Measurements from ENCODE around the gene ANKFN1.

The ANKFN1 gene

GRCh38 chr17:56305007-56305406 lies 151.7 kb downstream of the ANKFN1 start:
- no peak for TF ChIP-seq CTCF (IDR thresholded peaks at IDR 0.05; ENCODE audit: low read depth, low read length)
- DNase-seq (ENCODE audit: extremely low read depth, low read depth), result no peak

DNA sequence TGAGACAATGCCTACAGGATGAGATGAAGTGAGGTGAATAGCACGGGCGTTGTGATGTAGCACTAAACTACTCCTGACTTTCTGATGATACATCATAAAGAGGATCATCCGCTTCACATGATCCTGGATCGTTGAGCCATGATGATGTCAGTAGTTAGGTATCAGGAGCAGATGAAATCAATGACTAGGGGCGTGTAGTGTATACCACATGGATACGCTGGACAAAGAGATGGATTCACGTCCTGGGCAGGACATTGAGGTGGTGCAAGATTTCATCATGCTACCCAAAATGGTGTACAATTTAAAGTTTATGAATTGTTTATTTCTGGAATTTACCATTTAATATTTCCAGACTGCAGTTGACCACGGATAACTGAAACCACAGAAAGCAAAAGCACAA lies 156.6 kb downstream of the ANKFN1 start:
- DNase-seq (ENCODE audit: extremely low read depth, low read depth), result no peak
- TF ChIP-seq CTCF (IDR thresholded peaks at IDR 0.05; ENCODE audit: low read depth, low read length), result no peak

DNA sequence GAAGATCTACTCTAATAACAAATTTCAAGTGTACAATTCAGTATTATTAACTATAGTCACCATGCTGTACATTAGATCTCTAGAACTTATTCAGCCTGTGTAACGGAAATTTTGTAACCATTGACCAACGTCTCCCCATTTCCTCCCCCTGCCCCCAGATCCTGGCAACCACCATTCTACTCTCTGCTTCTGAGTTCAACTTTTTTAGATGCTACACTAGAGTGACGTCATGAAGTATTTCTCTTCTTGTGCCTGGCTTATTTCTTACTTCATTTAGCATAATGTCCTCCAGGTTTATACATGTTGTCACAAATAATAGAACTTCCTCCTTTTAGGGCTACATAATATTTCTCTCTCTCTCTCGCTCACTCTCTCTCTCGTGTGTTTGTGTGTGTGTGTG lies 157.5 kb downstream of the ANKFN1 start:
- no peak for TF ChIP-seq CTCF (IDR thresholded peaks at IDR 0.05; ENCODE audit: low read depth, low read length)
- DNase-seq (ENCODE audit: extremely low read depth, low read depth), result no peak

DNA sequence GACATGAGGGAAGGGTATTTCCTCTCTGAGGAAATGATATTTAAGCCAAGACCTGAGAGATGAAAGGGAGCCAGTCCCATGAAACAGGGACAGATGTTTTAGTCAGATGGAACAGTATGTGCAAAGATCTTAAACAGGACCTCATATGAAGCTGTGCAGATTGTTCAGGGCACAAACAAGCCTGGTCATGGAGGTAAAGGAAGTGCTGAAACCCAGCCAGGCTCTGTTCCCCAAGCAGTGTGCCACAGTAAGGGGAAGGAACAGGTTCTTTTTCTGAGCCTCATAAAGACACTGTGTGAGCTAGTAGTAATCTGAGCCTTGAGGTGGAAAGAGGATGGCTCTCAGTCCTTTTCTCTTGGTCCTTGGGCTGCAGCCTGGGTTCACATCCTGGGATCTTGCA lies 159.9 kb downstream of the ANKFN1 start:
- TF ChIP-seq CTCF (IDR thresholded peaks at IDR 0.05; ENCODE audit: low read depth, low read length), result no peak
- no peak for DNase-seq (ENCODE audit: extremely low read depth, low read depth)

DNA sequence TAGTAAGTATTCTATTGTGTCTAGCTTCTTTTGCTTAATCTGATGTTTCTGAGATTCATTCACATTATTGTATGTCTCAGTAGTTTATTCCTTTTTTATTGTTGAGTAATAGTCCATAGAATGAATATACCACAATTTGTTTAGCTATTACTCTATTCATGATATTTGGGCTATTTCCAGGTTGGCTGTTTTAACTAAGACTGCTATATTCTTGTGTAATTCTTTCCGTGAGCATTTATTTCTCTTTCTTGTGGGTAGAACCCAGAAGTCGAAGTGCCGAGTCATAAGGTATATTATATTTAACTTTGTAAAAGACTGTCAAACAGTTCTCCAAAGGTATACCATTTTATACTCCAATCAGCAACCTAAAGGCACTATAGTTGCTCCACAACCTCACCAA lies 160.8 kb downstream of the ANKFN1 start:
- TF ChIP-seq CTCF (IDR thresholded peaks at IDR 0.05; ENCODE audit: low read depth, low read length), result no peak
- DNase-seq (ENCODE audit: extremely low read depth, low read depth), result no peak

DNA sequence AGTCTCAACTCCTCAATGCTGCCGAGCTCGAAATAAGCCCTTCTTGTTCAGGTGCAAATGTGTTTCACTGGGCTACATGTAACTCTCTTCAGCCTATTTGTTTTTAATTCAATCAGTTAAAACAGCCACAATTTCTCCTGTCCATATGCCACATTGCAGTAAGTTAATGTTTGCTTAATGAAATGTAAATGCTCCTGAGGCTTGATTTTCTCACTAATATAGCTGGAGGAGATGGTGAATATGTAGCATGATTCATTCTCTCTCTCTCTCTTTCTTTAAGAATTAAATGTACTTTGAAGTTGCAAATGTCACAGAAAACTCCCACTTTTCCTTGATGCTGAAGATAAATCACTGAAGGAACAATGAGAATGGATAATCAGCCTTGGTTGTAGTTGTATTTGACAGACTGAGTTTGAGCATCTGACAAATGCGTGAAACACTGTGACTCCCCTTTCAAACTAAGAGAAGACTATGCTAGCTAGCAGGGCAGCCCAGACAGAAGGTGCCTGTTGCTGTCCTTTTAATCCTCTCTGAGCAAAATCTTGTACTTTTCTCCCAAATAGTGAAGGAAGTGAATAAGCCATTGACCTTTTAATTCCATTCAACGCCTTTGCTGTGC lies 161.8 kb downstream of the ANKFN1 start:
- TF ChIP-seq CTCF (IDR thresholded peaks at IDR 0.05; ENCODE audit: low read depth, low read length), result no peak
- no peak for DNase-seq (ENCODE audit: extremely low read depth, low read depth)

DNA sequence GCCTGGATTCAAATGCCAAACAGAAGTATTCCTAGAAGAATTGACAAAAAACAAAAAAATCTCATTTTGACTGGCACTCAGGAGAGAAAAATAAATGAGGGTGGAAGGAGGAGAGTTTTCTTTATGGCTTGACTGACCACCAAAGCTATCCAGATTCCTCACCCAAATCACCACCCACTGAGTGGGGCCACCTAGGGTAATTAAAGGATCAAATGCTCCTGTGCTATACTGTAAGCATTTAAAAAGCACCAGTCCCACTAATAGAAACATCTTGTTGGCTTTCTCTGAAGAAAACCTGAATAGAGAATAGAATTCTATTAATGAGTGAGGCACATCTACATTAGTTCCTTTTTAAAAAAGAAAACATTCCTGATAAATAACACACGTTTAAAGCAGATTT lies 163.3 kb downstream of the ANKFN1 start:
- no peak for TF ChIP-seq CTCF (IDR thresholded peaks at IDR 0.05; ENCODE audit: low read depth, low read length)
- no peak for DNase-seq (ENCODE audit: extremely low read depth, low read depth)

Data from AG09319 (cell line).